Endothelial cell of umbilical vein (primary cell): Measurements from ENCODE around the gene HTR3B. TPM values are rescaled to one million over a fixed set of nuclear protein-coding genes. Genes with fewer than 3 reads are reported as not detected.

Experiments
- BruUV-seq: library from RNA; stranded (reverse); fragments of 400-500 nt; replicated peaks from 2 replicates; lab custom pipeline; 2021; lab: Mats Ljungman, UMichigan
- CTCF ChIA-PET: fragments of 300-600, 350-600 bp; sonication (Branson Sonifier 250); formaldehyde crosslinking; loops from one replicate; lab custom pipeline; 2021; ENCODE audit warnings: antibody characterized with exemption, inconsistent platforms; lab: Charles Lee
- POLR2A ChIA-PET: fragments of 300-600, 350-600 bp; sonication (Branson Sonifier 250); formaldehyde crosslinking; loops from one replicate; lab custom pipeline; 2021; ENCODE audit warnings: antibody characterized with exemption, inconsistent platforms; lab: Charles Lee
- DNase-seq: peaks from one replicate; pipeline ENCODE4 v3.0.0-alpha.2; 2011; ENCODE audit warnings: low read depth, low spot score
- FAIRE-seq: peaks from 2 replicates; lab custom pipeline; 2011; peaks lifted over from hg19 to GRCh38; lab: Jason Lieb, UNC
- H2AFZ ChIP-seq: 2 replicates; pipeline ENCODE4 v1.6.0; 2012; ENCODE audit warnings: low read depth, low read length, control low read depth, inconsistent platforms
- H3K27ac ChIP-seq: 2 replicates; pipeline ENCODE4 v1.5.1; 2011; ENCODE audit warnings: low read depth, mild to moderate bottlenecking, control low read depth, low read length, moderate library complexity; ENCODE audit not compliant: insufficient read depth
- H3K27me3 ChIP-seq, 2 experiments: 2 replicates each; pipeline versions ENCODE4 v1.6.0 to v1.6.1; 2011; ENCODE audit warnings: low read length in 2 of 2, mixed read lengths in 1 of 2; ENCODE audit not compliant: control insufficient read depth in 2 of 2, insufficient read depth in 2 of 2
- H3K36me3 ChIP-seq, 2 experiments: 2 replicates in 1 of 2; 3 replicates in 1 of 2; pipeline ENCODE4 v1.5.1; 2011; ENCODE audit warnings: low read length in 2 of 2, mild to moderate bottlenecking in 1 of 2, moderate library complexity in 1 of 2; ENCODE audit not compliant: control insufficient read depth in 2 of 2, insufficient read depth in 2 of 2; ENCODE audit errors: extremely low read depth in 1 of 2
- H3K4me1 ChIP-seq: 3 replicates; pipeline ENCODE4 v1.5.1; 2011; ENCODE audit warnings: mild to moderate bottlenecking, low read length; ENCODE audit not compliant: control insufficient read depth, insufficient read depth; ENCODE audit errors: extremely low read depth
- H3K4me2 ChIP-seq: 2 replicates; pipeline ENCODE4 v1.6.1; 2011; ENCODE audit warnings: low read length, control low read depth, mixed read lengths; ENCODE audit not compliant: insufficient read depth
- H3K4me3 ChIP-seq, 3 experiments: fragments of 200-600 bp in 1 of 3; sonication (generic), shearing (Covaris generic) in 1 of 3; replicated peaks in 1 of 3; 2 replicates each; pipeline ENCODE4 v1.5.1; 2011 to 2016; ENCODE audit warnings: control low read depth in 3 of 3, low read length in 3 of 3, mild to moderate bottlenecking in 2 of 3, inconsistent platforms in 1 of 3, low read depth in 1 of 3, moderate library complexity in 1 of 3; ENCODE audit not compliant: insufficient read depth in 1 of 3
- H3K79me2 ChIP-seq: 2 replicates; pipeline ENCODE4 v1.6.0; 2012; ENCODE audit warnings: low read length, inconsistent platforms; ENCODE audit not compliant: control insufficient read depth, insufficient read depth
- H3K9ac ChIP-seq: replicated peaks from 2 replicates; pipeline ENCODE3; 2011; ENCODE audit warnings: low read length, control low read depth; ENCODE audit not compliant: insufficient read depth; ENCODE audit errors: extremely low read depth
- H3K9me1 ChIP-seq: replicated peaks from 3 replicates; pipeline ENCODE4 v1.6.0; 2011; ENCODE audit warnings: mild to moderate bottlenecking, low read length; ENCODE audit not compliant: control insufficient read depth, insufficient read depth; ENCODE audit errors: extremely low read depth
- H3K9me3 ChIP-seq: replicated peaks from 2 replicates; pipeline ENCODE4 v1.5.1; 2012; ENCODE audit warnings: low read length, inconsistent platforms; ENCODE audit not compliant: control insufficient read depth, insufficient read depth
- H4K20me1 ChIP-seq: replicated peaks from 2 replicates; pipeline ENCODE3; 2011; ENCODE audit warnings: mild to moderate bottlenecking, low read length; ENCODE audit not compliant: control insufficient read depth, insufficient read depth; ENCODE audit errors: extremely low read depth
- EZH2 ChIP-seq: IDR thresholded peaks from 2 replicates; pipeline ENCODE4 v1.6.1; 2012; ENCODE audit warnings: borderline replicate concordance, low read depth, mild to moderate bottlenecking, moderate library complexity, low read length, inconsistent platforms; ENCODE audit not compliant: severe bottlenecking
- FOS ChIP-seq: IDR thresholded peaks from 2 replicates; pipeline ENCODE4 v1.6.1; 2011; ENCODE audit warnings: mild to moderate bottlenecking, low read length, moderate library complexity, borderline replicate concordance; ENCODE audit not compliant: insufficient read depth
- GATA2 ChIP-seq: IDR thresholded peaks from 2 replicates; pipeline ENCODE4 v1.7.0; 2011; ENCODE audit warnings: low read depth, mild to moderate bottlenecking, moderate library complexity, mixed read lengths, low read length; ENCODE audit not compliant: insufficient read length, insufficient read depth
- JUN ChIP-seq: IDR thresholded peaks from 2 replicates; pipeline ENCODE4 v1.6.1; 2011; ENCODE audit warnings: borderline replicate concordance, low read depth; ENCODE audit not compliant: insufficient read length, insufficient read depth
- MAX ChIP-seq: IDR thresholded peaks from 2 replicates; pipeline ENCODE4 v1.6.1; 2011; ENCODE audit not compliant: insufficient read depth, insufficient read length
- MYC ChIP-seq: IDR thresholded peaks from one replicate; pipeline ENCODE4 v1.6.1; 2011; ENCODE audit warnings: mild to moderate bottlenecking, low read depth, low read length
- POLR2A ChIP-seq: IDR thresholded peaks from 2 replicates; pipeline ENCODE4 v1.6.1; 2012; ENCODE audit warnings: low read depth, mild to moderate bottlenecking, control low read depth, low read length
- POLR2AphosphoS5 ChIP-seq: IDR thresholded peaks from 2 replicates; pipeline ENCODE4 v1.6.1; 2012; ENCODE audit warnings: low read depth, mild to moderate bottlenecking, control low read depth, low read length, moderate library complexity; ENCODE audit not compliant: insufficient read depth
- dilution Hi-C: fragments of 300-500 bp; cut with MboI; formaldehyde crosslinking; loops from one replicate; pipeline ENCODE4 v1.15.0; 2019; ENCODE audit warnings: low sequenced_read_pairs; ENCODE audit not compliant: extremely low pct_ligation_motif_present
- intact Hi-C: fragments of 100-400 bp; cut with micrococcal nuclease; formaldehyde crosslinking; loops from one replicate; pipeline ENCODE4 v1.10.0; 2022
- polyA plus RNA-seq, 4 experiments: library from polyadenylated mRNA; depleted of rRNA in 3 of 4; stranded (reverse) in 3 of 4; unstranded in 1 of 4; fragments of >200 nt; gene quantifications; 2 replicates each; pipeline versions ENCODE4 v1.2.1 to v1.2.3, GENCODE V29; 2011 to 2012; ENCODE audit warnings: missing spikeins in 1 of 4
- total RNA-seq: library from RNA; stranded (reverse); gene quantifications from 2 replicates; pipeline ENCODE4 v1.2.3, GENCODE V29; 2021
- TF ChIP-seq, protein P1 (sequence below), 2 donors: IDR thresholded peaks; 1 replicate in 1 of 2; 2 replicates in 1 of 2; pipeline ENCODE4 v1.5.1; 2011; ENCODE audit warnings: low read length in 2 of 2, mild to moderate bottlenecking in 2 of 2, moderate library complexity in 2 of 2, control low read depth in 1 of 2, inconsistent platforms in 1 of 2, low read depth in 1 of 2; ENCODE audit not compliant: insufficient read depth in 1 of 2; ENCODE audit errors: extremely low read depth in 1 of 2

The HTR3B gene
- total and polyA plus RNA-seq, 2 donors (not counting 3 experiments of a cell fraction or from before 2014, with no cell fraction given), result not detected

DNA sequence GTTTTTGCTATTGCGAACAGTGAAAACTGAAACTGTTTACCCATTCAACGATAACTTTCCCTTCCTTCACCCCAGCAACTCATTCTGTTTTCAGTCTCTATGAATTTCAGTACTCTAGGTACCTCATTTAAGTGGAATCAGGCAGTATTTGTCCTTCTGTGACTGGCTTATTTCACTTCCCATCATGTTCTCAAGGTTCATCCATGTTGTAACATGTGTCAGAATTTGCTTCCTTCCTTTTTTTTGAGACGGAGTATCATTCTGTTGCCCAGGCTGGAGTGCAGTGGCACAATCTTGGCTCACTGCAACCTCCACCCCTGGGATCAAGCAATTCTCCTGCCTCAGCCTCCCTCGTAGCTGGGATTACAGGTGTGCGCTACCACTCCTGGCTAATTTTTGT is 23.7 kb downstream of the HTR3B start:
- no peaks in the 10 kb centered on the region for H3K79me2 ChIP-seq
- no peaks in the 10 kb centered on the region for H3K9me1 ChIP-seq
- CTCF ChIA-PET, result no interaction called here
- TF ChIP-seq MYC (no peak), POLR2A (no peak), EZH2 (no peak), FOS (no peak), MAX (no peak), GATA2 (no peak), JUN (no peak), POLR2AphosphoS5 (no peak)
- TF ChIP-seq, protein P1, sequence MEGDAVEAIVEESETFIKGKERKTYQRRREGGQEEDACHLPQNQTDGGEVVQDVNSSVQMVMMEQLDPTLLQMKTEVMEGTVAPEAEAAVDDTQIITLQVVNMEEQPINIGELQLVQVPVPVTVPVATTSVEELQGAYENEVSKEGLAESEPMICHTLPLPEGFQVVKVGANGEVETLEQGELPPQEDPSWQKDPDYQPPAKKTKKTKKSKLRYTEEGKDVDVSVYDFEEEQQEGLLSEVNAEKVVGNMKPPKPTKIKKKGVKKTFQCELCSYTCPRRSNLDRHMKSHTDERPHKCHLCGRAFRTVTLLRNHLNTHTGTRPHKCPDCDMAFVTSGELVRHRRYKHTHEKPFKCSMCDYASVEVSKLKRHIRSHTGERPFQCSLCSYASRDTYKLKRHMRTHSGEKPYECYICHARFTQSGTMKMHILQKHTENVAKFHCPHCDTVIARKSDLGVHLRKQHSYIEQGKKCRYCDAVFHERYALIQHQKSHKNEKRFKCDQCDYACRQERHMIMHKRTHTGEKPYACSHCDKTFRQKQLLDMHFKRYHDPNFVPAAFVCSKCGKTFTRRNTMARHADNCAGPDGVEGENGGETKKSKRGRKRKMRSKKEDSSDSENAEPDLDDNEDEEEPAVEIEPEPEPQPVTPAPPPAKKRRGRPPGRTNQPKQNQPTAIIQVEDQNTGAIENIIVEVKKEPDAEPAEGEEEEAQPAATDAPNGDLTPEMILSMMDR (IDR thresholded peaks at IDR 0.05; ENCODE audit: extremely low read depth in 1 of 2, insufficient read depth in 1 of 2, low read depth in 1 of 2, low read length in 2 of 2), result no peak
- dilution Hi-C loops (no loop called here), intact Hi-C loops (no loop called here)
- H3K36me3 ChIP-seq, result no peaks in the 10 kb centered on the region
- DNase-seq, result no peak
- H2AFZ ChIP-seq, result no peak overlapping the region
- H3K4me3 ChIP-seq, result no peak overlapping the region
- POLR2A ChIA-PET, result no interaction called here
- no peaks in the 10 kb centered on the region for H3K9me3 ChIP-seq
- H3K4me2 ChIP-seq, result no peak overlapping the region
- no peaks in the 10 kb centered on the region for H3K27me3 ChIP-seq
- FAIRE-seq, result no peak
- no peaks in the 10 kb centered on the region for H3K4me1 ChIP-seq
- no peaks in the 10 kb centered on the region for H4K20me1 ChIP-seq
- H3K27ac ChIP-seq, result no peak overlapping the region
- no peak overlapping the region for H3K9ac ChIP-seq
- no TSS peak for BruUV-seq
